Esophagus muscularis mucosa (tissue), 4 donors: ENCODE measurements around the gene IDH2. TPM values are rescaled to one million over a fixed set of nuclear protein-coding genes. Genes with fewer than 3 reads are reported as not detected.
A peak's percentile ranks its signal among the peaks of the same experiment; 100 is the strongest.

Experiments
- DNase-seq: peaks from one replicate; pipeline ENCODE4 v3.0.0-alpha.2; 2017; ENCODE audit errors: extremely low spot score
- H3K27ac ChIP-seq, 4 donors: fragments of 200-600 bp; sonication (generic); replicated peaks in 1 of 4; 1 replicate in 3 of 4; 2 replicates in 1 of 4; pipeline ENCODE4 v1.5.1; 2016 to 2019; ENCODE audit warnings: mild to moderate bottlenecking in 1 of 4
- H3K27me3 ChIP-seq, 4 donors: fragments of 200-600 bp; sonication (generic); one replicate each; pipeline versions ENCODE4 v1.5.1 to v1.6.0; 2016 to 2019
- H3K36me3 ChIP-seq, 4 donors: fragments of 200-600 bp; sonication (generic); one replicate each; pipeline ENCODE4 v1.5.1; 2016 to 2019
- H3K4me1 ChIP-seq, 4 donors: fragments of 200-600 bp; sonication (generic); one replicate each; pipeline ENCODE4 v1.5.1; 2016 to 2019
- H3K4me3 ChIP-seq, 4 donors: fragments of 200-600 bp; sonication (generic); 1 replicate in 2 of 4; 2 replicates in 2 of 4; pipeline ENCODE4 v1.5.1; 2016 to 2019; ENCODE audit warnings: mild to moderate bottlenecking in 4 of 4, moderate library complexity in 1 of 4
- H3K9me3 ChIP-seq, 4 donors: fragments of 200-600 bp; sonication (generic); 1 replicate in 3 of 4; 2 replicates in 1 of 4; pipeline ENCODE4 v1.5.1; 2016 to 2019
- EP300 ChIP-seq: sonication (generic); formaldehyde crosslinking; IDR thresholded peaks from one replicate; pipeline ENCODE4 v1.6.1; 2017; ENCODE audit warnings: antibody characterized with exemption
- POLR2A ChIP-seq: fragments of 450-650 bp; IDR thresholded peaks from one replicate; pipeline ENCODE4 v1.6.1; 2017; ENCODE audit warnings: antibody characterized with exemption, moderate library complexity, mild to moderate bottlenecking, low read depth
- POLR2AphosphoS5 ChIP-seq, 2 donors: sonication (generic); formaldehyde crosslinking; IDR thresholded peaks; one replicate each; pipeline ENCODE4 v1.6.1; 2017; ENCODE audit warnings: antibody characterized with exemption in 2 of 2
- WGBS: methylation state at CpG from one replicate; pipeline ENCODE4 v1.1.5; 2018; 5-methylcytosine and 5-hydroxymethylcytosine counted together
- intact Hi-C: fragments of 100-400 bp; cut with DNase I; formaldehyde crosslinking; loops from one replicate; pipeline ENCODE4 v1.15.1; 2023
- total RNA-seq, 4 donors: library from RNA; depleted of rRNA; stranded (reverse); fragments of >200 nt; gene quantifications; one replicate each; pipeline versions ENCODE4 v1.1.0 to v1.2.1, GENCODE V29; 2016
- TF ChIP-seq, protein P1 (sequence below), 3 experiments: fragments of 200-600 bp in 2 of 3; fragments of 450-650 bp in 1 of 3; sonication (generic) in 2 of 3; IDR thresholded peaks; one replicate each; pipeline ENCODE4 v1.5.1; 2017 to 2019; ENCODE audit warnings: antibody characterized with exemption in 3 of 3, mild to moderate bottlenecking in 2 of 3, moderate library complexity in 1 of 3

IDH2 gene
- total RNA-seq, 4 donors from 2014 or later: 119 to 228 (median 171) TPM

DNA sequence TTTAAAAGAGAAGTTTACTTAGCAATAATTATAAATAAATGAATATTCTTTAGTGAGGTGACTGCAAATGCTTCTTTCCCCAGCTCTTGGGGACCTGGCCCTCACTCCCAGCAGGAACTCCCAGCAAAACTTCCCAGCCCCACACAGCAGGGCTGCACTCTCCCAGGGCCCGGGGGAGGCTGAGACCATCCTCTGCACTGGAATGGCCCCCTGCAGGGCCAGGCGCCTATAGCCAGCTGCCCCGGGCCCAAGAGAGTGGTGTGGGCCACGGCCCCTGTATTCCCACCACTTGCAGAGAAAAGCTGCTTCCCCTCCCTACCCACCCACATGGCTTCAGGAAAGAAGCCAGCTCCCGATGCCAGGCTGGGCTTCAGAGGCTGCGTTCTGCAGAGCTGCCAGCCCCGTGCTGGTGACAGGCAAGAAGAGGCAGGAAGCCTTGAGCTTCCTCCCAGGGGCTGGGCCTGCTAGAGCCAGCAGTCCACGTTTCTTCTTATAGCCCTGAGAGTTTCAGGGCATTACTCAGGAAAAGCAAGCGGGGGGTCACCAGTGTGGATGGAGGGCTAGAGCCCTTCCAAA, 20.0 kb downstream of the IDH2 start:
- 27% methylated on average over 7 of the region's 9 CpGs for WGBS
- no peaks in the 10 kb centered on the region for H3K27me3 ChIP-seq
- peaks cover 18 to 86% (median 85%) of the 10 kb centered on the region in 4 donors for H3K36me3 ChIP-seq
- peaks cover 3 to 32% (median 16%) of the 10 kb centered on the region in 4 donors for H3K4me1 ChIP-seq
- no peak overlapping the region for H3K4me3 ChIP-seq
- no peak for DNase-seq
- TF ChIP-seq POLR2AphosphoS5 (IDR thresholded peaks at IDR 0.05) (no peak), EP300 (no peak), POLR2A (no peak)
- TF ChIP-seq, protein P1, sequence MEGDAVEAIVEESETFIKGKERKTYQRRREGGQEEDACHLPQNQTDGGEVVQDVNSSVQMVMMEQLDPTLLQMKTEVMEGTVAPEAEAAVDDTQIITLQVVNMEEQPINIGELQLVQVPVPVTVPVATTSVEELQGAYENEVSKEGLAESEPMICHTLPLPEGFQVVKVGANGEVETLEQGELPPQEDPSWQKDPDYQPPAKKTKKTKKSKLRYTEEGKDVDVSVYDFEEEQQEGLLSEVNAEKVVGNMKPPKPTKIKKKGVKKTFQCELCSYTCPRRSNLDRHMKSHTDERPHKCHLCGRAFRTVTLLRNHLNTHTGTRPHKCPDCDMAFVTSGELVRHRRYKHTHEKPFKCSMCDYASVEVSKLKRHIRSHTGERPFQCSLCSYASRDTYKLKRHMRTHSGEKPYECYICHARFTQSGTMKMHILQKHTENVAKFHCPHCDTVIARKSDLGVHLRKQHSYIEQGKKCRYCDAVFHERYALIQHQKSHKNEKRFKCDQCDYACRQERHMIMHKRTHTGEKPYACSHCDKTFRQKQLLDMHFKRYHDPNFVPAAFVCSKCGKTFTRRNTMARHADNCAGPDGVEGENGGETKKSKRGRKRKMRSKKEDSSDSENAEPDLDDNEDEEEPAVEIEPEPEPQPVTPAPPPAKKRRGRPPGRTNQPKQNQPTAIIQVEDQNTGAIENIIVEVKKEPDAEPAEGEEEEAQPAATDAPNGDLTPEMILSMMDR (IDR thresholded peaks at IDR 0.05): no peak
- H3K9me3 ChIP-seq: no peaks in the 10 kb centered on the region
- H3K27ac ChIP-seq: peak overlapping the region; percentile 19 to 65 (median 41)
- intact Hi-C loops: no loop called here

DNA sequence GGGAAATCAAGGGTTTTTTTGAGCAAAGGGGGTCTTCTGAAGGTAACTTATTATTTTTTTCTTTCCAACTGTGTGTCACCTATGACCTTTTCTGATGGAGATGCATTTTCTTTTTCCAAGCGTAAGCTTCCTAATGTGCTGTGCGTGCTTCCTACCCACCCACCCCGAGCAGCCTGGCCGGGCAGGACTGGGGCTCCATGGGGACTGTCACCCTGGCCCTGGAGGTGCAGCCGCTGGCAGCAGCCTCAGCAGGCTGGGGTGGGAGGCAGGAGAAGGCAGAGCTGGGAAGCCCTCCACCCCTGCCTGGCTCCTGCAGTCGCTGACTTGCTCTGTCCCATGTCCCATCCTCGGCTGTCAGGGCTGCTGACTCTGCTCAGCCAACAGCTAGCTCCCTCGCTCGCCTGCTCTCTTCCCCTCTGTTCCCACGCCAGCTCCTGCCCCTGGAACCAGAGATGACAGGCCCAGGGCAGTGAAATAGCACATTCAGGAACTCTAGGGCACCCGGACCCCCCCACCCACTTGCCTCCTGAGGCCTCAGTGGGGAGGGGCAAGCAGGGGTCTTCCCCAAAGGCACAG, 21.4 kb downstream of the IDH2 start:
- intact Hi-C loops: no loop called here
- WGBS: 69% methylated on average over 11 of the region's 11 CpGs
- H3K27me3 ChIP-seq: no peaks in the 10 kb centered on the region
- H3K27ac ChIP-seq: peak overlapping the region; percentile 19 to 65 (median 35)
- no peak overlapping the region for H3K4me3 ChIP-seq
- H3K4me1 ChIP-seq: peaks cover 3 to 42% (median 24%) of the 10 kb centered on the region in 4 donors
- H3K36me3 ChIP-seq: peaks cover 16 to 80% (median 79%) of the 10 kb centered on the region in 4 donors
- TF ChIP-seq EP300: no peak
- no peak for TF ChIP-seq POLR2A
- no peak for TF ChIP-seq POLR2AphosphoS5 (IDR thresholded peaks at IDR 0.05)
- TF ChIP-seq, protein P1 (IDR thresholded peaks at IDR 0.05): no peak
- DNase-seq: no peak
- no peaks in the 10 kb centered on the region for H3K9me3 ChIP-seq

DNA sequence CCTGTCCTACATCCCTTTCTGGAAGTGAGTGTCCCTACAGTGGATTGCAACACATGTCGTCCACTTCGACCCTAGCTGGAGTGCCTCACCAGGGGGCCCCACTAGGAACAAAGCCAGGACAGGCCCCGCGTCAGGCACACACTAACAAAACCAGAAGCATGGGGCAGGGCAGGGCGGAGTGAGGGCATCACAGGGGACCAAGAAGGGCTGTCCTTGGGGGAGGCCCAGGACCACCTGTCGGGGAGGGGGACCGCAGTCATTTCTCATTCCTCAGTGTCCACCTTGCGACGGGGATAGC, 21.9 kb downstream of the IDH2 start:
- 71% methylated on average over 9 of the region's 9 CpGs for WGBS
- no peak for DNase-seq
- H3K27me3 ChIP-seq: no peaks in the 10 kb centered on the region
- intact Hi-C loops: no loop called here
- H3K36me3 ChIP-seq: peaks cover 16 to 81% (median 76%) of the 10 kb centered on the region in 4 donors
- no peak overlapping the region for H3K4me3 ChIP-seq
- TF ChIP-seq POLR2A: no peak
- TF ChIP-seq, protein P1 (IDR thresholded peaks at IDR 0.05): no peak
- H3K27ac ChIP-seq: peak overlapping the region in 3 of 4 donors; percentile 11 to 65 (median 19)
- H3K4me1 ChIP-seq: peaks cover 7 to 47% (median 29%) of the 10 kb centered on the region in 4 donors
- H3K9me3 ChIP-seq: no peaks in the 10 kb centered on the region

DNA sequence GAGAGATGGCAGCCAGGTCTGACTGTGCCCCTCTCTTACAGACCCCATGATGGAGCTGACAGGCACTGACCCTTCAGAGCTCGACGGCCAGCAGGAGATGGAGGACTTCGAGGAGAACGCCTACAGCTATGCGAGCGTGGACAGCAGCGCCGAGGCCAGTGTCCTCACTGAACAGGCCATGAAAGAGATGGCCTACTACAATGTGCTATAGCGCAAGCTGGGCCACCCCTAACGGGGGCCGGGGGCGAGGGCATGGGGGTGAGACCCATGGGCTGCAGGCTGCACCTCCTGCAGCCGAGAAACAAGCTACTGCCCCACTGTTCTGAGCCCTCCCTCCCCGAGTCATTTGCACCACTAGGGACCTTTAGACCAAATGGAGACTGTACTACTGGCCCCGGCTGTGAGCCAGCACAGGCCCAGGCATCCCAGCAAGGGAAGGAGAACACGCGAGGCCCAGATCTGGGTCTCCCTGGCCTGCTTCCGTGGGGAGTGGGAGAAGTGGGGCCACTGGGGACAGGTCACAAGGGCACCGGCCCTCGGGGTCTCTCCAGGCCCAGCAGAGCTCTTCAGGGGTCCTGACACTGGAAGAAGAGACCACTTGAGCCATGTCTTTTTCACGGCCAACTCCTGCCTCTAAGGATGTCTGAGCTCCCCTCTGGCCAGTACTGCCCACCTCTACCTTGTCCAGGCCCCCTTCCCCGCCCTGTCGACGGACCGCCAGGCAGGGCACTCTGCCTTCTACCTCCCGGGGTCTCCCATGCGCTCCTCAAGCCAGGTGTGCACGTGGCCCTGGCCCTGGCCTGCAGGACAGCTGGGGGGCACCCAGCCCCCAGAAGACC, 22.4 kb downstream of the IDH2 start:
- no peaks in the 10 kb centered on the region for H3K27me3 ChIP-seq
- H3K4me3 ChIP-seq: no peak overlapping the region
- H3K36me3 ChIP-seq: peaks cover 12 to 81% (median 70%) of the 10 kb centered on the region in 4 donors
- intact Hi-C loops: no loop called here
- no peaks in the 10 kb centered on the region for H3K9me3 ChIP-seq
- TF ChIP-seq, protein P1 (IDR thresholded peaks at IDR 0.05): no peak
- TF ChIP-seq POLR2A (no peak), POLR2AphosphoS5 (IDR thresholded peaks at IDR 0.05) (no peak), EP300 (no peak)
- DNase-seq: no peak
- H3K27ac ChIP-seq: peak overlapping the region in 3 of 4 donors; percentile 11 to 65 (median 19)
- WGBS: 90% methylated on average over 8 of the region's 28 CpGs
- peaks cover 9 to 53% (median 33%) of the 10 kb centered on the region in 4 donors for H3K4me1 ChIP-seq
